GM15510 (cell line): ENCODE measurements around the gene VGLL1.

ENCODE experiments used
- POLR2A ChIP-seq: IDR thresholded peaks from 3 replicates; pipeline ENCODE4 v1.6.1; 2011; ENCODE audit warnings: borderline replicate concordance; ENCODE audit not compliant: insufficient read length; ENCODE audit errors: extremely low read depth

Gene VGLL1

GRCh38 chrX:136534131-136534530, 2.1 kb downstream of the VGLL1 start:
- no peak for TF ChIP-seq POLR2A

- TF ChIP-seq POLR2A: no peak
These were observed 6.8 kb downstream of the VGLL1 start for GRCh38 chrX:136538811-136539210.

- no peak for TF ChIP-seq POLR2A
These were observed 8.2 kb downstream of the VGLL1 start for GRCh38 chrX:136540226-136540625.

- TF ChIP-seq POLR2A: no peak
These were observed 9.3 kb downstream of the VGLL1 start for GRCh38 chrX:136541294-136541693.

- TF ChIP-seq POLR2A: no peak
These were observed 10.3 kb downstream of the VGLL1 start for GRCh38 chrX:136542281-136542680.

GRCh38 chrX:136546371-136546781, 14.4 kb downstream of the VGLL1 start:
- no peak for TF ChIP-seq POLR2A

GRCh38 chrX:136549226-136549625, 17.2 kb downstream of the VGLL1 start:
- no peak for TF ChIP-seq POLR2A

GRCh38 chrX:136551410-136551809, 19.4 kb downstream of the VGLL1 start:
- no peak for TF ChIP-seq POLR2A

- TF ChIP-seq POLR2A: no peak
These were observed 23.7 kb downstream of the VGLL1 start for GRCh38 chrX:136555694-136556093.

GRCh38 chrX:136572030-136572429, 40.0 kb downstream of the VGLL1 start:
- no peak for TF ChIP-seq POLR2A

- TF ChIP-seq POLR2A: no peak
These were observed 42.5 kb downstream of the VGLL1 start for GRCh38 chrX:136574548-136574947.

GRCh38 chrX:136577552-136577951, 45.5 kb downstream of the VGLL1 start:
- no peak for TF ChIP-seq POLR2A

- no peak for TF ChIP-seq POLR2A
These were observed 48.3 kb downstream of the VGLL1 start for GRCh38 chrX:136580316-136580715.

GRCh38 chrX:136582624-136583023, 50.6 kb downstream of the VGLL1 start:
- no peak for TF ChIP-seq POLR2A

- no peak for TF ChIP-seq POLR2A
These were observed 52.5 kb downstream of the VGLL1 start for GRCh38 chrX:136584545-136584944.

- TF ChIP-seq POLR2A: no peak
These were observed 53.2 kb downstream of the VGLL1 start for GRCh38 chrX:136585262-136585661.

- no peak for TF ChIP-seq POLR2A
These were observed 53.9 kb downstream of the VGLL1 start for GRCh38 chrX:136585960-136586359.
